Breast epithelium (tissue), 4 donors: ENCODE data around the gene AUNIP. TPM values are rescaled to one million over a fixed set of nuclear protein-coding genes. Genes with fewer than 3 reads are reported as not detected.

ENCODE experiments used
- DNase-seq, 2 donors: peaks; one replicate each; pipeline ENCODE4 v3.0.0-alpha.2; 2019; ENCODE audit warnings: low spot score in 2 of 2
- H3K27ac ChIP-seq, 2 donors: fragments of 200-600 bp; sonication (generic) in 1 of 2; one replicate each; pipeline ENCODE4 v1.5.1; 2016 to 2019; ENCODE audit warnings: mild to moderate bottlenecking in 1 of 2
- H3K27me3 ChIP-seq, 2 donors: fragments of 200-600 bp; sonication (generic) in 1 of 2; one replicate each; pipeline versions ENCODE4 v1.5.1 to v1.6.0; 2017 to 2019; ENCODE audit warnings: control low read depth in 1 of 2, mild to moderate bottlenecking in 1 of 2
- H3K36me3 ChIP-seq: fragments of 200-600 bp; one replicate; pipeline ENCODE4 v1.5.1; 2019
- H3K4me1 ChIP-seq, 2 donors: fragments of 200-600 bp; sonication (generic); one replicate each; pipeline ENCODE4 v1.5.1; 2016 to 2019; ENCODE audit warnings: control low read depth in 1 of 2
- H3K4me3 ChIP-seq, 3 donors: fragments of 200-600 bp; sonication (generic); 1 replicate in 2 of 3; 2 replicates in 1 of 3; pipeline ENCODE4 v1.5.1; 2016 to 2019; ENCODE audit warnings: mild to moderate bottlenecking in 3 of 3, moderate library complexity in 2 of 3
- H3K9me3 ChIP-seq, 2 donors: fragments of 200-600 bp; sonication (generic) in 1 of 2; one replicate each; pipeline ENCODE4 v1.5.1; 2016 to 2019; ENCODE audit warnings: control low read depth in 1 of 2
- CTCF ChIP-seq, 3 donors: fragments of 450-650 bp; IDR thresholded peaks; one replicate each; pipeline ENCODE4 v1.5.1; 2016 to 2017; ENCODE audit warnings: antibody characterized with exemption in 3 of 3, mild to moderate bottlenecking in 3 of 3, moderate library complexity in 3 of 3
- POLR2A ChIP-seq: fragments of 450-650 bp; IDR thresholded peaks from one replicate; pipeline ENCODE4 v1.6.1; 2016; ENCODE audit warnings: antibody characterized with exemption, mild to moderate bottlenecking, moderate library complexity
- POLR2AphosphoS5 ChIP-seq, 3 donors: sonication (generic); formaldehyde crosslinking; IDR thresholded peaks; one replicate each; pipeline ENCODE4 v1.6.1; 2017; ENCODE audit warnings: antibody characterized with exemption in 3 of 3
- intact Hi-C: fragments of 100-400 bp; cut with DNase I; formaldehyde crosslinking; loops from one replicate; pipeline ENCODE4 v1.15.1; 2023; ENCODE audit warnings: low total_unique reads
- total RNA-seq, 3 donors: library from RNA; depleted of rRNA; stranded (reverse); fragments of >200 nt; gene quantifications; one replicate each; pipeline ENCODE4 v1.1.0, GENCODE V29; 2016

AUNIP gene
- total RNA-seq, 3 donors from 2014 or later: 0.33 to 0.88 TPM; not detected in 1

GRCh38 chr1:25877155-25877554, 17.9 kb upstream of the AUNIP start:
- Histone ChIP-seq H3K4me3 (no peak overlapping the region), H3K36me3 (no peaks in the 10 kb centered on the region), H3K27me3 (no peaks in the 10 kb centered on the region), H3K4me1 (peaks cover 0 to 3% of the 10 kb centered on the region in 2 donors), H3K9me3 (no peaks in the 10 kb centered on the region), H3K27ac (no peak overlapping the region)
- TF ChIP-seq CTCF (IDR thresholded peaks at IDR 0.05) (no peak), POLR2AphosphoS5 (IDR thresholded peaks at IDR 0.05) (no peak), POLR2A (no peak)
- no peak for DNase-seq
- intact Hi-C loops: no loop called here

- intact Hi-C loops: no loop called here
- Histone ChIP-seq H3K27ac (peak overlapping the region; percentile 93 to 96), H3K9me3 (no peaks in the 10 kb centered on the region), H3K4me3 (no peak overlapping the region), H3K4me1 (peaks cover 3 to 4% of the 10 kb centered on the region in 2 donors), H3K36me3 (no peaks in the 10 kb centered on the region), H3K27me3 (no peaks in the 10 kb centered on the region)
- DNase-seq: no peak
- TF ChIP-seq POLR2A (no peak), POLR2AphosphoS5 (IDR thresholded peaks at IDR 0.05) (no peak), CTCF (IDR thresholded peaks at IDR 0.05) (no peak)
Measured at GRCh38 chr1:25876693-25877077, 17.4 kb upstream of the AUNIP start.

GRCh38 chr1:25875856-25876692, 16.8 kb upstream of the AUNIP start:
- peak overlapping the region; percentile 93 to 96 for H3K27ac ChIP-seq
- intact Hi-C loops: no loop called here
- DNase-seq: peak; percentile 45 to 56
- no peaks in the 10 kb centered on the region for H3K9me3 ChIP-seq
- no peak for TF ChIP-seq POLR2AphosphoS5 (IDR thresholded peaks at IDR 0.05)
- TF ChIP-seq CTCF (IDR thresholded peaks at IDR 0.05): no peak
- no peak for TF ChIP-seq POLR2A
- H3K4me3 ChIP-seq: peak overlapping the region; percentile 54 to 80 (median 72)
- no peaks in the 10 kb centered on the region for H3K27me3 ChIP-seq
- H3K4me1 ChIP-seq: peaks cover 3 to 10% of the 10 kb centered on the region in 2 donors
- H3K36me3 ChIP-seq: no peaks in the 10 kb centered on the region

- TF ChIP-seq POLR2AphosphoS5 (IDR thresholded peaks at IDR 0.05) (peak in 1 of 3 donors; percentile 34), CTCF (IDR thresholded peaks at IDR 0.05) (no peak)
- intact Hi-C loops: no loop called here
- Histone ChIP-seq H3K4me3 (peak within 1 kb of the TSS; percentile 54 to 80 (median 72)), H3K36me3 (no peaks in the 10 kb centered on the region), H3K9me3 (no peaks in the 10 kb centered on the region), H3K27ac (peak within 1 kb of the TSS; percentile 93 to 96), H3K27me3 (no peaks in the 10 kb centered on the region), H3K4me1 (peaks cover 3 to 13% of the 10 kb centered on the region in 2 donors)
- DNase-seq: peak; percentile 67 to 70
Measured at GRCh38 chr1:25875154-25875855, 16.0 kb upstream of the AUNIP start, which contains the start of gene PAQR7. Gene PAQR7, minus strand, starts transcription at chr1:25875708. Its CDS starts 11,869 bp downstream, at chr1:25863839.
